Measurements from ENCODE around the gene SELE.
"Not testable (repeated sequence)": the region's sequence is repeated elsewhere in the genome, so short reads cannot be mapped to it uniquely, and the experiment has no call there.

Gene SELE

GRCh38 chr1:169724168-169724567 is 9.7 kb downstream of the SELE start:
- DNase-seq (ENCODE audit: low spot score) (no peak), FAIRE-seq (no peak)

GRCh38 chr1:169723763-169724162 is 10.1 kb downstream of the SELE start:
- DNase-seq (ENCODE audit: low spot score) (no peak), FAIRE-seq (no peak)

GRCh38 chr1:169722779-169723178 is 11.1 kb downstream of the SELE start:
- FAIRE-seq = no peak
- no peak for DNase-seq (ENCODE audit: low spot score)

GRCh38 chr1:169715100-169715499 is 18.8 kb downstream of the SELE start:
- not testable (repeated sequence) for FAIRE-seq; DNase-seq (ENCODE audit: low spot score)

GRCh38 chr1:169713090-169713489 is 20.8 kb downstream of the SELE start:
- not testable (repeated sequence) for FAIRE-seq; DNase-seq (ENCODE audit: low spot score)

- DNase-seq (ENCODE audit: low spot score) (no peak), FAIRE-seq (no peak)
Observed at GRCh38 chr1:169712309-169712631, 21.6 kb downstream of the SELE start.

GRCh38 chr1:169711469-169712308 is 22.2 kb downstream of the SELE start, which contains the start of gene SELL:
TSS of gene SELL (minus strand) at chr1:169711620. CDS start at chr1:169711498, 122 bp downstream.
- FAIRE-seq (peak; percentile 29), DNase-seq (ENCODE audit: low spot score) (peak; percentile 38)

- DNase-seq (ENCODE audit: low spot score) (no peak), FAIRE-seq (no peak)
Observed at GRCh38 chr1:169708647-169709046, 25.2 kb downstream of the SELE start.

GRCh38 chr1:169707912-169708604 is 25.8 kb downstream of the SELE start:
- DNase-seq (ENCODE audit: low spot score) (no peak), FAIRE-seq (no peak)

- DNase-seq (ENCODE audit: low spot score) (no peak), FAIRE-seq (no peak)
Observed at GRCh38 chr1:169704797-169705196, 29.1 kb downstream of the SELE start.

- FAIRE-seq = no peak
- no peak for DNase-seq (ENCODE audit: low spot score)
Observed at GRCh38 chr1:169701261-169702005, 32.4 kb downstream of the SELE start.

- FAIRE-seq (no peak), DNase-seq (ENCODE audit: low spot score) (no peak)
Observed at GRCh38 chr1:169699707-169700106, 34.2 kb downstream of the SELE start.

- FAIRE-seq = no peak
- no peak for DNase-seq (ENCODE audit: low spot score)
Observed at GRCh38 chr1:169698976-169699375, 34.9 kb downstream of the SELE start.

GRCh38 chr1:169697755-169698154 is 36.1 kb downstream of the SELE start:
- FAIRE-seq (no peak), DNase-seq (ENCODE audit: low spot score) (no peak)

GRCh38 chr1:169696273-169697100 is 37.4 kb downstream of the SELE start:
- FAIRE-seq (no peak), DNase-seq (ENCODE audit: low spot score) (no peak)

- no peak for DNase-seq (ENCODE audit: low spot score)
- no peak for FAIRE-seq
Observed at GRCh38 chr1:169694304-169695075, 39.4 kb downstream of the SELE start.

- no peak for FAIRE-seq
Observed at GRCh38 chr1:169692756-169693460, 41.0 kb downstream of the SELE start.

GRCh38 chr1:169690489-169690888 is 43.4 kb downstream of the SELE start:
- DNase-seq (ENCODE audit: low spot score) (no peak), FAIRE-seq (no peak)

More at GRCh38 chr1:169692756-169693460, 41.0 kb downstream of the SELE start:
- DNase-seq (ENCODE audit: low spot score) = no peak

GRCh38 chr1:169689395-169689794 is 44.5 kb downstream of the SELE start:
- FAIRE-seq (no peak), DNase-seq (ENCODE audit: low spot score) (no peak)

- DNase-seq (ENCODE audit: low spot score); FAIRE-seq: not testable (repeated sequence)
Observed at GRCh38 chr1:169688377-169688776, 45.5 kb downstream of the SELE start.

Data from RCC 7860 (cell line).